WTC11 (cell line): ENCODE data around the gene PTPRN2. TPM values are rescaled to one million over a fixed set of nuclear protein-coding genes. Genes with fewer than 3 reads are reported as not detected.

Experiments
- ATAC-seq: fragments of 200-7000 bp; cut with Tn5 transposase; 2 replicates; pipeline ENCODE4 v1.10.0; 2021; ENCODE audit warnings: mild to moderate bottlenecking, moderate library complexity
- CTCF ChIA-PET: fragments of 300-600 bp; sonication (Branson Sonifier 250); formaldehyde crosslinking; loops from one replicate; lab custom pipeline; 2021; ENCODE audit warnings: antibody characterized with exemption; lab: Charles Lee
- POLR2A ChIA-PET: fragments of 350-600 bp; sonication (Branson Sonifier 250); formaldehyde crosslinking; loops from one replicate; lab custom pipeline; 2021; ENCODE audit warnings: antibody characterized with exemption; lab: Charles Lee
- DNase-seq: peaks from one replicate; pipeline ENCODE4 v3.0.0; 2021; ENCODE audit warnings: low spot score
- H3K27ac Mint-ChIP-seq: 2 replicates; pipeline ENCODE4 v1.8.0; 2021; ENCODE audit warnings: mixed read lengths
- H3K27me3 Mint-ChIP-seq: 2 replicates; pipeline ENCODE4 v1.8.0; 2021; ENCODE audit warnings: low read depth, mild to moderate bottlenecking, moderate library complexity, mixed read lengths
- H3K36me3 Mint-ChIP-seq: 2 replicates; pipeline ENCODE4 v1.8.0; 2021; ENCODE audit warnings: mixed read lengths
- H3K4me1 Mint-ChIP-seq: 2 replicates; pipeline ENCODE4 v1.8.0; 2022; ENCODE audit warnings: mixed read lengths
- H3K4me3 Mint-ChIP-seq: 2 replicates; pipeline ENCODE4 v1.8.0; 2021; ENCODE audit warnings: mild to moderate bottlenecking, moderate library complexity, mixed read lengths
- H3K9me3 Mint-ChIP-seq: 2 replicates; pipeline ENCODE4 v1.8.0; 2021; ENCODE audit warnings: mixed read lengths
- ARID4B ChIP-seq: sonication (generic); formaldehyde crosslinking; IDR thresholded peaks from 2 replicates; pipeline ENCODE4 v1.8.0; 2023; ENCODE audit warnings: missing genetic modification reagents, mild to moderate bottlenecking, borderline replicate concordance
- CDX4 ChIP-seq: fragments of 250-450 bp; sonication (Bioruptor Pico); IDR thresholded peaks from 2 replicates; pipeline ENCODE4 v1.9.0; 2021; ENCODE audit warnings: moderate library complexity, mild to moderate bottlenecking, inconsistent platforms, borderline replicate concordance
- ERG ChIP-seq: fragments of 250-450 bp; sonication (Bioruptor Pico); IDR thresholded peaks from 2 replicates; pipeline ENCODE4 v1.8.0; 2021; ENCODE audit warnings: mild to moderate bottlenecking
- HMGXB4 ChIP-seq: sonication (generic); formaldehyde crosslinking; IDR thresholded peaks from 2 replicates; pipeline ENCODE4 v1.8.1; 2023; ENCODE audit warnings: mild to moderate bottlenecking, moderate library complexity, missing genetic modification reagents
- JAZF1 ChIP-seq: fragments of 250-450 bp; sonication (Bioruptor Pico); IDR thresholded peaks from 2 replicates; pipeline ENCODE4 v1.9.0; 2021; ENCODE audit warnings: moderate library complexity, mild to moderate bottlenecking, inconsistent platforms
- JUN ChIP-seq: sonication (generic); formaldehyde crosslinking; IDR thresholded peaks from 2 replicates; pipeline ENCODE4 v1.8.0; 2023; ENCODE audit warnings: mild to moderate bottlenecking, missing genetic modification reagents
- PRDM15 ChIP-seq: sonication (generic); formaldehyde crosslinking; IDR thresholded peaks from 2 replicates; pipeline ENCODE4 v1.8.0; 2022; ENCODE audit warnings: missing genetic modification reagents
- RELA ChIP-seq: sonication (generic); formaldehyde crosslinking; IDR thresholded peaks from 2 replicates; pipeline ENCODE4 v1.8.1; 2022; ENCODE audit warnings: missing genetic modification reagents, mild to moderate bottlenecking, borderline replicate concordance
- ZBTB43 ChIP-seq: sonication (generic); formaldehyde crosslinking; IDR thresholded peaks from 2 replicates; pipeline ENCODE4 v1.8.1; 2023; ENCODE audit warnings: mild to moderate bottlenecking, missing genetic modification reagents
- ZNF121 ChIP-seq: sonication (generic); formaldehyde crosslinking; IDR thresholded peaks from 2 replicates; pipeline ENCODE4 v1.8.0; 2023; ENCODE audit warnings: missing genetic modification reagents
- ZNF219 ChIP-seq: sonication (generic); formaldehyde crosslinking; IDR thresholded peaks from 2 replicates; pipeline ENCODE4 v1.8.0; 2023; ENCODE audit warnings: missing genetic modification reagents, mild to moderate bottlenecking, borderline replicate concordance
- ZNF232 ChIP-seq: sonication (generic); formaldehyde crosslinking; IDR thresholded peaks from 2 replicates; pipeline ENCODE4 v1.8.0; 2022; ENCODE audit warnings: mild to moderate bottlenecking, missing genetic modification reagents
- ZNF263 ChIP-seq: sonication (generic); formaldehyde crosslinking; IDR thresholded peaks from 2 replicates; pipeline ENCODE4 v1.8.1; 2022; ENCODE audit warnings: low read depth, mild to moderate bottlenecking, moderate library complexity, missing genetic modification reagents
- ZNF317 ChIP-seq: sonication (generic); formaldehyde crosslinking; IDR thresholded peaks from 2 replicates; pipeline ENCODE4 v1.8.1; 2023; ENCODE audit warnings: low read depth, mild to moderate bottlenecking, moderate library complexity, missing genetic modification reagents, borderline replicate concordance
- ZNF416 ChIP-seq: fragments of 250-450 bp; sonication (Bioruptor Pico); IDR thresholded peaks from 2 replicates; pipeline ENCODE4 v1.9.0; 2021; ENCODE audit warnings: mild to moderate bottlenecking, inconsistent platforms
- ZNF425 ChIP-seq: fragments of 250-450 bp; sonication (Bioruptor Pico); conservative IDR thresholded peaks from 2 replicates; pipeline ENCODE4 v1.9.0; 2021; ENCODE audit warnings: mild to moderate bottlenecking
- ZNF671 ChIP-seq: fragments of 250-450 bp; sonication (Bioruptor Pico); IDR thresholded peaks from 2 replicates; pipeline ENCODE4 v1.8.0; 2021; ENCODE audit warnings: mild to moderate bottlenecking
- total RNA-seq: library from RNA; stranded (reverse); gene quantifications from 3 replicates; pipeline ENCODE4 v1.2.3, GENCODE V29; 2021

The PTPRN2 gene
- total RNA-seq, 1 experiment from 2014 or later, result 4.7 TPM

GRCh38 chr7:157834501-157835163, 753.0 kb downstream of the PTPRN2 start:
- H3K4me1 Mint-ChIP-seq, result peaks cover 15% of the 10 kb centered on the region
- ATAC-seq (no peak), DNase-seq (no peak)
- peaks cover 45% of the 10 kb centered on the region for H3K9me3 Mint-ChIP-seq
- ChIA-PET CTCF (no interaction called here), POLR2A (no interaction called here)
- peaks cover 4% of the 10 kb centered on the region; the same call in 1 of the 2 replicates for H3K27me3 Mint-ChIP-seq
- peaks cover 21% of the 10 kb centered on the region for H3K36me3 Mint-ChIP-seq
- no peak for TF ChIP-seq ZNF232 (CRISPR knock-in tag)
- no peak overlapping the region for H3K27ac Mint-ChIP-seq
- no peak overlapping the region for H3K4me3 Mint-ChIP-seq

- ATAC-seq (no peak), DNase-seq (no peak)
- peaks cover 48% of the 10 kb centered on the region for H3K9me3 Mint-ChIP-seq
- TF ChIP-seq ERG (no peak), ZNF425 (CRISPR knock-in tag) (no peak), ZNF263 (no peak), RELA (CRISPR knock-in tag) (no peak), ZBTB43 (CRISPR knock-in tag) (no peak), ZNF317 (CRISPR knock-in tag) (no peak), ZNF219 (CRISPR knock-in tag) (no peak), HMGXB4 (CRISPR knock-in tag) (no peak), JAZF1 (no peak), PRDM15 (CRISPR knock-in tag) (no peak), ZNF416 (CRISPR knock-in tag) (no peak), ZNF121 (CRISPR knock-in tag) (no peak), JUN (CRISPR knock-in tag) (no peak), ARID4B (CRISPR knock-in tag) (no peak), CDX4 (CRISPR knock-in tag) (no peak), ZNF671 (CRISPR knock-in tag) (no peak)
- peaks cover 4% of the 10 kb centered on the region; the same call in 1 of the 2 replicates for H3K27me3 Mint-ChIP-seq
- H3K27ac Mint-ChIP-seq, result no peak overlapping the region
- POLR2A ChIA-PET, result no interaction called here
- H3K36me3 Mint-ChIP-seq, result peaks cover 23% of the 10 kb centered on the region
- no peak overlapping the region for H3K4me3 Mint-ChIP-seq
- CTCF ChIA-PET, result no interaction called here
- peaks cover 15% of the 10 kb centered on the region for H3K4me1 Mint-ChIP-seq
Measured at GRCh38 chr7:157832866-157833607, 754.6 kb downstream of the PTPRN2 start.
